Motor neuron (in vitro differentiated cells): ENCODE data around the gene FAM111B. TPM values are rescaled to one million over a fixed set of nuclear protein-coding genes. Genes with fewer than 3 reads are reported as not detected.
A peak's percentile ranks its signal among the peaks of the same experiment; 100 is the strongest.
"Not testable (repeated sequence)": the region's sequence is repeated elsewhere in the genome, so short reads cannot be mapped to it uniquely, and the experiment has no call there.

ENCODE experiments used
- ATAC-seq, 8 experiments: fragments of 200-7000 bp; cut with Tn5 transposase; replicated peaks in 6 of 8; 2 replicates each; pipeline ENCODE4 v1.8.0; 2021; ENCODE audit warnings: mild to moderate bottlenecking in 8 of 8, moderate library complexity in 8 of 8
- H3K27ac ChIP-seq, 2 donors: fragments of 250-450 bp; sonication (Bioruptor Pico); 2 replicates each; pipeline ENCODE4 v1.9.0; 2021; ENCODE audit warnings: antibody characterized with exemption in 2 of 2, mild to moderate bottlenecking in 2 of 2, moderate library complexity in 1 of 2
- H3K4me1 ChIP-seq, 2 donors: fragments of 250-450 bp; sonication (Bioruptor Pico); replicated peaks in 1 of 2; 2 replicates each; pipeline ENCODE4 v1.6.1; 2021; ENCODE audit warnings: antibody characterized with exemption in 2 of 2, mild to moderate bottlenecking in 2 of 2, moderate library complexity in 1 of 2
- H3K4me3 ChIP-seq, 5 donors: fragments of 250-450 bp; sonication (Bioruptor Pico); 2 replicates each; pipeline ENCODE4 v1.9.0; 2021; ENCODE audit warnings: antibody characterized with exemption in 5 of 5, mild to moderate bottlenecking in 5 of 5, moderate library complexity in 4 of 5
- WGBS, 10 experiments: fragments of 450-650 bp; shearing (Covaris generic); methylation state at CpG; one replicate each; pipeline ENCODE4 v1.0.0; 2022; 5-methylcytosine and 5-hydroxymethylcytosine counted together
- in situ Hi-C, 9 experiments: fragments of 400-800 bp; cut with MboI; loops; one replicate each; pipeline ENCODE4 v1.15.0; 2021; ENCODE audit warnings: low sequenced_read_pairs in 9 of 9, low pct_unique_long_range_greater_than_20kb in 2 of 9; ENCODE audit not compliant: unreplicated experiment in 9 of 9
- total RNA-seq, 8 experiments: library from RNA; unstranded; fragments of 300-600 nt; gene quantifications; 2 replicates each; pipeline versions ENCODE4 v1.2.3 to v1.2.4, GENCODE V29; 2022

The FAM111B gene
- total RNA-seq, 8 experiments from 2014 or later: 0.10 to 26.7 (median 1.4) TPM

- WGBS, 10 experiments: 17 to 100% (median 92%) methylated on average over 1 to 2 of the region's 2 CpGs; no CpG with 5 or more reads in 3 of the 10 experiments
- no peak for ATAC-seq
- Histone ChIP-seq H3K27ac (no peak overlapping the region), H3K4me3 (no peak overlapping the region), H3K4me1 (no peaks in the 10 kb centered on the region)
- in situ Hi-C loops: no loop called here
Observed at GRCh38 chr11:59117774-59118173, 10.7 kb downstream of the FAM111B start.

GRCh38 chr11:59119826-59120225, 12.8 kb downstream of the FAM111B start:
- no peak for ATAC-seq

GRCh38 chr11:59135648-59136461, 28.8 kb downstream of the FAM111B start:
- peak; percentile 87 to 100 (median 99) for ATAC-seq
- WGBS, 10 experiments: 6 to 100% (median 50%) methylated on average over 1 to 13 of the region's 20 CpGs; no CpG with 5 or more reads in 3 of the 10 experiments
- Histone ChIP-seq H3K27ac (no peak overlapping the region), H3K4me3 (no peak overlapping the region), H3K4me1 (no peaks in the 10 kb centered on the region)
- in situ Hi-C loops: no loop called here

More at GRCh38 chr11:59119826-59120225, 12.8 kb downstream of the FAM111B start:
- Histone ChIP-seq H3K27ac (no peak overlapping the region), H3K4me3 (no peak overlapping the region), H3K4me1 (no peaks in the 10 kb centered on the region)
- in situ Hi-C loops: no loop called here

GRCh38 chr11:59136551-59136950, 29.5 kb downstream of the FAM111B start:
- ATAC-seq, H3K27ac ChIP-seq, H3K4me3 ChIP-seq, in situ Hi-C loops, H3K4me1 ChIP-seq: not testable (repeated sequence)
- 50 to 100% (median 87%) methylated on average over 1 to 5 of the region's 6 CpGs; no CpG with 5 or more reads in 1 of the 10 experiments for WGBS, 10 experiments

GRCh38 chr11:59137190-59137589, 30.2 kb downstream of the FAM111B start:
- WGBS, 10 experiments: 80 to 100% (median 93%) methylated on average over 1 to 14 of the region's 17 CpGs; no CpG with 5 or more reads in 5 of the 10 experiments
- Histone ChIP-seq H3K4me3 (no peak overlapping the region), H3K4me1 (peaks cover 0 to 3% of the 10 kb centered on the region in 2 donors), H3K27ac (no peak overlapping the region)
- in situ Hi-C loops: no loop called here
- no peak for ATAC-seq

- ATAC-seq: no peak
- 20 to 100% (median 83%) methylated on average over 1 to 2 of the region's 2 CpGs; no CpG with 5 or more reads in 1 of the 10 experiments for WGBS, 10 experiments
- Histone ChIP-seq H3K27ac (no peak overlapping the region), H3K4me3 (no peak overlapping the region), H3K4me1 (peaks cover 0 to 3% of the 10 kb centered on the region in 2 donors)
- in situ Hi-C loops: no loop called here
Observed at GRCh38 chr11:59138643-59139042, 31.6 kb downstream of the FAM111B start.

GRCh38 chr11:59141191-59141590, 34.2 kb downstream of the FAM111B start:
- ATAC-seq: no peak
- Histone ChIP-seq H3K4me1 (peaks cover 0 to 3% of the 10 kb centered on the region in 2 donors), H3K27ac (no peak overlapping the region), H3K4me3 (no peak overlapping the region)
- 83 to 100% (median 98%) methylated on average over 1 to 4 of the region's 4 CpGs; no CpG with 5 or more reads in 1 of the 10 experiments for WGBS, 10 experiments
- in situ Hi-C loops: no loop called here

- 0 to 23% (median 3%) methylated on average over 1 to 3 of the region's 3 CpGs; no CpG with 5 or more reads in 2 of the 10 experiments for WGBS, 10 experiments
- H3K4me3 ChIP-seq: peak overlapping the region; percentile 41 to 62 (median 45)
- in situ Hi-C loops: no loop called here
- ATAC-seq: peak in 5 of 8 experiments; percentile 2 to 15 (median 11)
- peaks cover 0 to 3% of the 10 kb centered on the region in 2 donors for H3K4me1 ChIP-seq
- no peak overlapping the region for H3K27ac ChIP-seq
Observed at GRCh38 chr11:59141673-59142460, 34.8 kb downstream of the FAM111B start.

GRCh38 chr11:59142530-59143507, 35.8 kb downstream of the FAM111B start, which contains the start of gene FAM111A:
TSS of gene FAM111A (plus strand) at chr11:59142856. CDS start at chr11:59148873, 6,017 bp downstream.
- WGBS, 10 experiments: 0 to 20% (median 4%) methylated on average over 2 to 47 of the region's 50 CpGs; no CpG with 5 or more reads in 2 of the 10 experiments
- ATAC-seq: peak; percentile 83 to 96 (median 94)
- Histone ChIP-seq H3K4me3 (peak within 1 kb of the TSS; percentile 41 to 62 (median 45)), H3K4me1 (peaks cover 0 to 3% of the 10 kb centered on the region in 2 donors), H3K27ac (no peak within 1 kb of the TSS)
- in situ Hi-C loops: no loop called here

- Histone ChIP-seq H3K27ac (no peak overlapping the region), H3K4me1 (peaks cover 0 to 3% of the 10 kb centered on the region in 2 donors), H3K4me3 (peak overlapping the region in 3 of 5 donors; percentile 16 to 33 (median 27))
- 17 to 100% (median 82%) methylated on average over 1 of the region's 1 CpG; no CpG with 5 or more reads in 2 of the 10 experiments for WGBS, 10 experiments
- no peak for ATAC-seq
- in situ Hi-C loops: no loop called here
Observed at GRCh38 chr11:59144096-59144495, 37.1 kb downstream of the FAM111B start.

- no peak overlapping the region for H3K27ac ChIP-seq
- 0 to 55% (median 17%) methylated on average over 3 to 14 of the region's 39 CpGs; no CpG with 5 or more reads in 1 of the 10 experiments for WGBS, 10 experiments
- in situ Hi-C loops: no loop called here
- peaks cover 0 to 3% of the 10 kb centered on the region in 2 donors for H3K4me1 ChIP-seq
- ATAC-seq: peak in 6 of 8 experiments; percentile 5 to 45 (median 31)
- peak overlapping the region in 3 of 5 donors; percentile 16 to 33 (median 27) for H3K4me3 ChIP-seq
Observed at GRCh38 chr11:59144579-59145345, 37.7 kb downstream of the FAM111B start.
